ENCODE data around the gene TMEM185A.
"Not testable (repeated sequence)": the region's sequence is repeated elsewhere in the genome, so short reads cannot be mapped to it uniquely, and the experiment has no call there.

The TMEM185A gene

GRCh38 chrX:149610511-149610910, 21.1 kb downstream of the TMEM185A start:
- no peak overlapping the region for H3K4me3 ChIP-seq (ENCODE audit: low read length)
- H3K36me3 ChIP-seq (ENCODE audit: control insufficient read depth, insufficient read depth, low read length) = peaks cover 3% of the 10 kb centered on the region
- no peak overlapping the region for H3K9ac ChIP-seq (ENCODE audit: low read length)
- H3K27ac ChIP-seq (ENCODE audit: low read depth, low read length) = no peak overlapping the region
- peaks cover 2% of the 10 kb centered on the region for H3K4me1 ChIP-seq (ENCODE audit: control insufficient read depth, insufficient read depth, low read length)
- H3K27me3 ChIP-seq (ENCODE audit: control insufficient read depth, insufficient read depth, low read length) = no peaks in the 10 kb centered on the region

GRCh38 chrX:149607699-149608098, 23.9 kb downstream of the TMEM185A start:
- H3K27ac ChIP-seq (ENCODE audit: low read depth, low read length) = no peak overlapping the region
- H3K36me3 ChIP-seq (ENCODE audit: control insufficient read depth, insufficient read depth, low read length) = peaks cover 3% of the 10 kb centered on the region
- no peaks in the 10 kb centered on the region for H3K27me3 ChIP-seq (ENCODE audit: control insufficient read depth, insufficient read depth, low read length)
- peaks cover 2% of the 10 kb centered on the region for H3K4me1 ChIP-seq (ENCODE audit: control insufficient read depth, insufficient read depth, low read length)
- H3K4me3 ChIP-seq (ENCODE audit: low read length) = no peak overlapping the region
- H3K9ac ChIP-seq (ENCODE audit: low read length) = no peak overlapping the region

- H3K4me1 ChIP-seq (ENCODE audit: control insufficient read depth, insufficient read depth, low read length); H3K4me3 ChIP-seq (ENCODE audit: low read length); H3K9ac ChIP-seq (ENCODE audit: low read length); H3K27ac ChIP-seq (ENCODE audit: low read depth, low read length); H3K27me3 ChIP-seq (ENCODE audit: control insufficient read depth, insufficient read depth, low read length); H3K36me3 ChIP-seq (ENCODE audit: control insufficient read depth, insufficient read depth, low read length): not testable (repeated sequence)
These were observed 26.2 kb downstream of the TMEM185A start for GRCh38 chrX:149605248-149605885.

- not testable (repeated sequence) for H3K4me1 ChIP-seq (ENCODE audit: control insufficient read depth, insufficient read depth, low read length); H3K9ac ChIP-seq (ENCODE audit: low read length); H3K36me3 ChIP-seq (ENCODE audit: control insufficient read depth, insufficient read depth, low read length); H3K27me3 ChIP-seq (ENCODE audit: control insufficient read depth, insufficient read depth, low read length); H3K4me3 ChIP-seq (ENCODE audit: low read length); H3K27ac ChIP-seq (ENCODE audit: low read depth, low read length)
These were observed 33.0 kb downstream of the TMEM185A start for GRCh38 chrX:149598603-149599002.

- not testable (repeated sequence) for H3K4me3 ChIP-seq (ENCODE audit: low read length); H3K4me1 ChIP-seq (ENCODE audit: control insufficient read depth, insufficient read depth, low read length); H3K36me3 ChIP-seq (ENCODE audit: control insufficient read depth, insufficient read depth, low read length); H3K27ac ChIP-seq (ENCODE audit: low read depth, low read length); H3K9ac ChIP-seq (ENCODE audit: low read length); H3K27me3 ChIP-seq (ENCODE audit: control insufficient read depth, insufficient read depth, low read length)
These were observed 35.6 kb downstream of the TMEM185A start for GRCh38 chrX:149595943-149596342.

GRCh38 chrX:149595214-149595613, 36.4 kb downstream of the TMEM185A start, which contains the start of gene HSFX2:
HSFX2 (minus strand) TSS chrX:149595314; CDS start chrX:149594700, 614 bp downstream.
- H3K9ac ChIP-seq (ENCODE audit: low read length); H3K4me1 ChIP-seq (ENCODE audit: control insufficient read depth, insufficient read depth, low read length); H3K27me3 ChIP-seq (ENCODE audit: control insufficient read depth, insufficient read depth, low read length); H3K4me3 ChIP-seq (ENCODE audit: low read length); H3K27ac ChIP-seq (ENCODE audit: low read depth, low read length); H3K36me3 ChIP-seq (ENCODE audit: control insufficient read depth, insufficient read depth, low read length): not testable (repeated sequence)

- not testable (repeated sequence) for H3K9ac ChIP-seq (ENCODE audit: low read length); H3K27ac ChIP-seq (ENCODE audit: low read depth, low read length); H3K36me3 ChIP-seq (ENCODE audit: control insufficient read depth, insufficient read depth, low read length); H3K4me3 ChIP-seq (ENCODE audit: low read length); H3K27me3 ChIP-seq (ENCODE audit: control insufficient read depth, insufficient read depth, low read length); H3K4me1 ChIP-seq (ENCODE audit: control insufficient read depth, insufficient read depth, low read length)
These were observed 40.6 kb downstream of the TMEM185A start for GRCh38 chrX:149590993-149591392.

GRCh38 chrX:149587359-149587758, 44.2 kb downstream of the TMEM185A start, which contains the start of gene MAGEA9B:
MAGEA9B (minus strand) TSS chrX:149587459; CDS start chrX:149583179, 4,280 bp downstream.
- H3K36me3 ChIP-seq (ENCODE audit: control insufficient read depth, insufficient read depth, low read length); H3K27me3 ChIP-seq (ENCODE audit: control insufficient read depth, insufficient read depth, low read length); H3K4me1 ChIP-seq (ENCODE audit: control insufficient read depth, insufficient read depth, low read length); H3K27ac ChIP-seq (ENCODE audit: low read depth, low read length); H3K9ac ChIP-seq (ENCODE audit: low read length); H3K4me3 ChIP-seq (ENCODE audit: low read length): not testable (repeated sequence)

- H3K27me3 ChIP-seq (ENCODE audit: control insufficient read depth, insufficient read depth, low read length); H3K4me1 ChIP-seq (ENCODE audit: control insufficient read depth, insufficient read depth, low read length); H3K27ac ChIP-seq (ENCODE audit: low read depth, low read length); H3K9ac ChIP-seq (ENCODE audit: low read length); H3K4me3 ChIP-seq (ENCODE audit: low read length); H3K36me3 ChIP-seq (ENCODE audit: control insufficient read depth, insufficient read depth, low read length): not testable (repeated sequence)
These were observed 46.0 kb downstream of the TMEM185A start for GRCh38 chrX:149585631-149586030.

- H3K27me3 ChIP-seq (ENCODE audit: control insufficient read depth, insufficient read depth, low read length); H3K4me3 ChIP-seq (ENCODE audit: low read length); H3K9ac ChIP-seq (ENCODE audit: low read length); H3K36me3 ChIP-seq (ENCODE audit: control insufficient read depth, insufficient read depth, low read length); H3K27ac ChIP-seq (ENCODE audit: low read depth, low read length); H3K4me1 ChIP-seq (ENCODE audit: control insufficient read depth, insufficient read depth, low read length): not testable (repeated sequence)
These were observed 58.1 kb downstream of the TMEM185A start for GRCh38 chrX:149573456-149573855.

GRCh38 chrX:149572743-149573142, 58.8 kb downstream of the TMEM185A start:
- H3K4me3 ChIP-seq (ENCODE audit: low read length) = no peak overlapping the region
- no peaks in the 10 kb centered on the region for H3K27me3 ChIP-seq (ENCODE audit: control insufficient read depth, insufficient read depth, low read length)
- no peaks in the 10 kb centered on the region for H3K36me3 ChIP-seq (ENCODE audit: control insufficient read depth, insufficient read depth, low read length)
- no peak overlapping the region for H3K9ac ChIP-seq (ENCODE audit: low read length)
- H3K4me1 ChIP-seq (ENCODE audit: control insufficient read depth, insufficient read depth, low read length) = no peaks in the 10 kb centered on the region
- no peak overlapping the region for H3K27ac ChIP-seq (ENCODE audit: low read depth, low read length)

GRCh38 chrX:149571770-149572169, 59.8 kb downstream of the TMEM185A start:
- H3K9ac ChIP-seq (ENCODE audit: low read length) = no peak overlapping the region

GRCh38 chrX:149570668-149571067, 60.9 kb downstream of the TMEM185A start:
- H3K4me3 ChIP-seq (ENCODE audit: low read length) = no peak overlapping the region
- no peaks in the 10 kb centered on the region for H3K36me3 ChIP-seq (ENCODE audit: control insufficient read depth, insufficient read depth, low read length)
- H3K27me3 ChIP-seq (ENCODE audit: control insufficient read depth, insufficient read depth, low read length) = no peaks in the 10 kb centered on the region
- no peak overlapping the region for H3K9ac ChIP-seq (ENCODE audit: low read length)
- H3K4me1 ChIP-seq (ENCODE audit: control insufficient read depth, insufficient read depth, low read length) = no peaks in the 10 kb centered on the region
- no peak overlapping the region for H3K27ac ChIP-seq (ENCODE audit: low read depth, low read length)

More at GRCh38 chrX:149571770-149572169, 59.8 kb downstream of the TMEM185A start:
- Histone ChIP-seq H3K4me1 (ENCODE audit: control insufficient read depth, insufficient read depth, low read length) (no peaks in the 10 kb centered on the region), H3K4me3 (ENCODE audit: low read length) (no peak overlapping the region), H3K27ac (ENCODE audit: low read depth, low read length) (no peak overlapping the region), H3K27me3 (ENCODE audit: control insufficient read depth, insufficient read depth, low read length) (no peaks in the 10 kb centered on the region), H3K36me3 (ENCODE audit: control insufficient read depth, insufficient read depth, low read length) (no peaks in the 10 kb centered on the region)

Measured in rectal smooth muscle tissue (tissue), 1 donor.